Caco-2 (cell line): Measurements from ENCODE around the gene FBXL20. TPM values are rescaled to one million over a fixed set of nuclear protein-coding genes. Genes with fewer than 3 reads are reported as not detected.

Experiments used
- BruUV-seq: library from RNA; stranded (reverse); fragments of 400-500 nt; replicated peaks from 2 replicates; lab custom pipeline; 2021; lab: Mats Ljungman, UMichigan
- CTCF ChIA-PET: fragments of 300-600 bp; sonication (Branson Sonifier 250); formaldehyde crosslinking; loops from one replicate; lab custom pipeline; 2022; ENCODE audit warnings: antibody characterized with exemption; lab: Charles Lee
- POLR2A ChIA-PET: fragments of 300-600 bp; sonication (Branson Sonifier 250); formaldehyde crosslinking; loops from one replicate; lab custom pipeline; 2022; ENCODE audit warnings: antibody characterized with exemption; lab: Charles Lee
- DNase-seq, 2 experiments: peaks; one replicate each; pipeline versions ENCODE4 v3.0.0 to v3.0.0-alpha.2; 2020 to 2022
- H3K27me3 ChIP-seq: replicated peaks from 2 replicates; pipeline ENCODE4 v1.6.0; 2011; ENCODE audit warnings: low read length; ENCODE audit not compliant: control insufficient read depth, insufficient read depth
- H3K36me3 ChIP-seq: 2 replicates; pipeline ENCODE4 v1.5.1; 2011; ENCODE audit warnings: low read length; ENCODE audit not compliant: control insufficient read depth, insufficient read depth
- H3K4me1 ChIP-seq: fragments of 250-450 bp; sonication (Bioruptor Pico); 2 replicates; pipeline ENCODE4 v1.5.1; 2020; ENCODE audit warnings: mild to moderate bottlenecking
- H3K4me3 ChIP-seq: 2 replicates; pipeline ENCODE4 v1.5.1; 2011; ENCODE audit warnings: low read depth, mild to moderate bottlenecking, control low read depth, low read length
- H3K9me3 ChIP-seq: fragments of 250-450 bp; sonication (Bioruptor Pico); 2 replicates; pipeline ENCODE4 v1.5.1; 2020; ENCODE audit warnings: mild to moderate bottlenecking, moderate library complexity
- H3K27ac Mint-ChIP-seq: one replicate; pipeline ENCODE4 v1.8.0; 2022; ENCODE audit warnings: mixed read lengths; ENCODE audit not compliant: unreplicated experiment
- H3K27me3 Mint-ChIP-seq: one replicate; pipeline ENCODE4 v1.8.0; 2022; ENCODE audit warnings: mixed read lengths; ENCODE audit not compliant: insufficient read depth, unreplicated experiment
- H3K36me3 Mint-ChIP-seq: one replicate; pipeline ENCODE4 v1.8.0; 2022; ENCODE audit warnings: mild to moderate bottlenecking, mixed read lengths; ENCODE audit not compliant: insufficient read depth, unreplicated experiment
- H3K4me1 Mint-ChIP-seq: one replicate; pipeline ENCODE4 v1.8.0; 2022; ENCODE audit warnings: low read depth, mixed read lengths; ENCODE audit not compliant: unreplicated experiment
- H3K4me3 Mint-ChIP-seq: one replicate; pipeline ENCODE4 v1.8.0; 2022; ENCODE audit warnings: mild to moderate bottlenecking, moderate library complexity, mixed read lengths; ENCODE audit not compliant: unreplicated experiment
- H3K9me3 Mint-ChIP-seq: one replicate; pipeline ENCODE4 v1.8.0; 2022; ENCODE audit warnings: mixed read lengths; ENCODE audit not compliant: unreplicated experiment
- intact Hi-C: fragments of 100-400 bp; cut with micrococcal nuclease; formaldehyde crosslinking; loops from one replicate; pipeline ENCODE4 v1.10.0; 2022; ENCODE audit not compliant: unreplicated experiment
- total RNA-seq: library from RNA; stranded (reverse); gene quantifications from 2 replicates; pipeline ENCODE4 v1.2.3, GENCODE V29; 2022
- TF ChIP-seq, protein P1 (sequence below), 2 experiments: fragments of 200-600 bp in 1 of 2; IDR thresholded peaks; 1 replicate in 1 of 2; 2 replicates in 1 of 2; pipeline versions ENCODE4 v1.5.1 to v1.8.0; 2011 to 2022; ENCODE audit warnings: antibody characterized with exemption in 1 of 2, control low read depth in 1 of 2, inconsistent platforms in 1 of 2, low read depth in 1 of 2, low read length in 1 of 2, mild to moderate bottlenecking in 1 of 2, moderate library complexity in 1 of 2; ENCODE audit not compliant: insufficient read depth in 1 of 2, severe bottlenecking in 1 of 2, unreplicated experiment in 1 of 2

Gene FBXL20
- total RNA-seq, 1 experiment from 2014 or later, result 12.6 TPM

DNA sequence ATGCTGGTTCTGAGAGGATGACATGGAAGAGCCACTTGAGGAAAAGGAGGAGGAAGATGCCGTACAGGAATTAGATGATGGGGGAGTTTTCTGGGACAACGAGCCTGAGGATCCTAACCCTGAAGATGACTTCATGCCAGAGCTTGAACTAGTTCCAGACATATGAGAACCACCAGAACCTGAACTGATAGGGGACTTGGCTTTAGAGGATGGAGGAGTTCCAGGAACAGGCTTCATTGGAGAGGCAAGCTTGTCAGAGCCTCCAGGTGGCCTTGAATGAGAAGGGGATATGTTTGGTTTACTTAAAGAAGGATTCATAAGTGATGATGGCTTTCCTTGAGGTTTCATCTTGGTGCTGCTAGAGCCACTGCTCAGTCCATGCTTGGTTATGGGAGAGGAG, 6.9 kb upstream of the FBXL20 start:
- Histone ChIP-seq H3K36me3 (peaks cover 3% of the 10 kb centered on the region), H3K4me1 (no peaks in the 10 kb centered on the region), H3K9me3 (no peaks in the 10 kb centered on the region), H3K27me3 (no peaks in the 10 kb centered on the region), H3K4me3 (no peak overlapping the region)
- no peak overlapping the region for H3K27ac Mint-ChIP-seq
- H3K36me3 Mint-ChIP-seq, result peaks cover 61% of the 10 kb centered on the region
- no peaks in the 10 kb centered on the region for H3K4me1 Mint-ChIP-seq
- TF ChIP-seq, protein P1, sequence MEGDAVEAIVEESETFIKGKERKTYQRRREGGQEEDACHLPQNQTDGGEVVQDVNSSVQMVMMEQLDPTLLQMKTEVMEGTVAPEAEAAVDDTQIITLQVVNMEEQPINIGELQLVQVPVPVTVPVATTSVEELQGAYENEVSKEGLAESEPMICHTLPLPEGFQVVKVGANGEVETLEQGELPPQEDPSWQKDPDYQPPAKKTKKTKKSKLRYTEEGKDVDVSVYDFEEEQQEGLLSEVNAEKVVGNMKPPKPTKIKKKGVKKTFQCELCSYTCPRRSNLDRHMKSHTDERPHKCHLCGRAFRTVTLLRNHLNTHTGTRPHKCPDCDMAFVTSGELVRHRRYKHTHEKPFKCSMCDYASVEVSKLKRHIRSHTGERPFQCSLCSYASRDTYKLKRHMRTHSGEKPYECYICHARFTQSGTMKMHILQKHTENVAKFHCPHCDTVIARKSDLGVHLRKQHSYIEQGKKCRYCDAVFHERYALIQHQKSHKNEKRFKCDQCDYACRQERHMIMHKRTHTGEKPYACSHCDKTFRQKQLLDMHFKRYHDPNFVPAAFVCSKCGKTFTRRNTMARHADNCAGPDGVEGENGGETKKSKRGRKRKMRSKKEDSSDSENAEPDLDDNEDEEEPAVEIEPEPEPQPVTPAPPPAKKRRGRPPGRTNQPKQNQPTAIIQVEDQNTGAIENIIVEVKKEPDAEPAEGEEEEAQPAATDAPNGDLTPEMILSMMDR (IDR thresholded peaks at IDR 0.05; ENCODE audit: insufficient read depth in 1 of 2, low read depth in 1 of 2, low read length in 1 of 2, severe bottlenecking in 1 of 2, unreplicated experiment in 1 of 2), result no peak
- no TSS peak for BruUV-seq
- ChIA-PET POLR2A (no interaction called here), CTCF (no interaction called here)
- H3K4me3 Mint-ChIP-seq, result no peak overlapping the region
- no peaks in the 10 kb centered on the region for H3K27me3 Mint-ChIP-seq
- H3K9me3 Mint-ChIP-seq, result no peaks in the 10 kb centered on the region
- DNase-seq, result no peak
- intact Hi-C loops, result no loop called here

DNA sequence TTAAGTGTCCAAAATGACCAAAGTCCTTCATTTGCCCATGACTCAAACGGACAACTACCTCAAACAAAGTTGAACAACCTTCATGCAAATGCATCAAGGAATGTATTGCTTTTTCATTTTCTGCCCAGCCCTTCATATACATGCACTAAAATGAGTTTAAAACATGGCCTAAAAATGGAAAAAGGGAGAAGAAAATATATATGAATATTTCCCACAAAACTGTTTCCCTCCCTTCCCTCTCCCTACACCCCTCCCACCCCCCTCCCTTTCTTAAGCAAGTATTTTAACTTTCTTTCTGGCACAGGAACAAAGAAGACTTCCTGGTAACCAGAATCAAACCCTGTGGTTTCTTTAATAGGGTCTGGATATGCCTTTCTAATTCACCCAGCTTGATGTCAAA, 5.5 kb upstream of the FBXL20 start:
- Mint-ChIP-seq H3K36me3 (peaks cover 67% of the 10 kb centered on the region), H3K27me3 (no peaks in the 10 kb centered on the region), H3K4me3 (no peak overlapping the region), H3K27ac (no peak overlapping the region), H3K9me3 (no peaks in the 10 kb centered on the region), H3K4me1 (no peaks in the 10 kb centered on the region)
- ChIA-PET POLR2A (no interaction called here), CTCF (no interaction called here)
- intact Hi-C loops, result no loop called here
- Histone ChIP-seq H3K4me3 (no peak overlapping the region), H3K4me1 (0 out of 2 replicates have a peak, but pooled peaks cover 3% of the 10 kb centered on the region), H3K9me3 (no peaks in the 10 kb centered on the region), H3K27me3 (no peaks in the 10 kb centered on the region), H3K36me3 (peaks cover 3% of the 10 kb centered on the region)
- DNase-seq, result no peak
- TF ChIP-seq, protein P1 (IDR thresholded peaks at IDR 0.05; ENCODE audit: insufficient read depth in 1 of 2, low read depth in 1 of 2, low read length in 1 of 2, severe bottlenecking in 1 of 2, unreplicated experiment in 1 of 2), result no peak
- BruUV-seq, result no TSS peak

DNA sequence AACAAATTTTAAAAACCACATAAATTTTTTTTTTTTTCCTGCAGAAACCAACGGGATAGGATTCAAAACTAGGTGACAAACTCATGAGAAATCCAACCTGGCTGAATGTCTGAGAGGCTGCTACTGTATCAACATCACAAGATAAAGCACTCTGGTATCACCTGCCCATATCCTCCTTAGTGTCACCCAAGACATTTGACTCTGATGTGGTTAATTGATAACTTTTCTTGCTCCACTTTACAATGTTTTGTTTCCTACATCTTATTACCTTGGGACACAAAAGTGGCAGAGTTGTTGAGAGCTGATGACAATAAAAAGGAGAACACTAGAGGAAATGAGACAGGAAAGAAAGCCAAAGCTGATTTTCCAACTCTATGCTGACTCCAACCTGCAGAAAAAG, 4.0 kb upstream of the FBXL20 start:
- no peaks in the 10 kb centered on the region for H3K27me3 ChIP-seq
- peaks cover 4% of the 10 kb centered on the region for H3K4me1 Mint-ChIP-seq
- no peak overlapping the region for H3K4me3 ChIP-seq
- H3K36me3 Mint-ChIP-seq, result peaks cover 69% of the 10 kb centered on the region
- peaks cover 5% of the 10 kb centered on the region; the same call in 1 of the 2 replicates for H3K4me1 ChIP-seq
- no peak overlapping the region for H3K4me3 Mint-ChIP-seq
- DNase-seq, result peak in 1 of 2 experiments; percentile 7
- no peaks in the 10 kb centered on the region for H3K9me3 Mint-ChIP-seq
- CTCF ChIA-PET, result no interaction called here
- POLR2A ChIA-PET, result no interaction called here
- H3K9me3 ChIP-seq, result no peaks in the 10 kb centered on the region
- H3K36me3 ChIP-seq, result peaks cover 3% of the 10 kb centered on the region
- no TSS peak for BruUV-seq
- intact Hi-C loops, result no loop called here
- TF ChIP-seq, protein P1 (IDR thresholded peaks at IDR 0.05; ENCODE audit: insufficient read depth in 1 of 2, low read depth in 1 of 2, low read length in 1 of 2, severe bottlenecking in 1 of 2, unreplicated experiment in 1 of 2), result no peak
- no peaks in the 10 kb centered on the region for H3K27me3 Mint-ChIP-seq
- H3K27ac Mint-ChIP-seq, result no peak overlapping the region
